Measurements from ENCODE around the gene CBL.

GRCh38 chr11:119175493-119176077 lies 30.6 kb upstream of the CBL start:
- no peak for TF ChIP-seq CTCF (IDR thresholded peaks at IDR 0.05)
- TF ChIP-seq POLR2AphosphoS5 (IDR thresholded peaks at IDR 0.05; ENCODE audit: insufficient read depth in 1 of 2, low read depth in 1 of 2), result no peak
- TF ChIP-seq POLR2A (IDR thresholded peaks at IDR 0.05), result no peak
